Measurements from ENCODE around the gene LIMA1.
A peak's percentile ranks its signal among the peaks of the same experiment; 100 is the strongest.

DNA sequence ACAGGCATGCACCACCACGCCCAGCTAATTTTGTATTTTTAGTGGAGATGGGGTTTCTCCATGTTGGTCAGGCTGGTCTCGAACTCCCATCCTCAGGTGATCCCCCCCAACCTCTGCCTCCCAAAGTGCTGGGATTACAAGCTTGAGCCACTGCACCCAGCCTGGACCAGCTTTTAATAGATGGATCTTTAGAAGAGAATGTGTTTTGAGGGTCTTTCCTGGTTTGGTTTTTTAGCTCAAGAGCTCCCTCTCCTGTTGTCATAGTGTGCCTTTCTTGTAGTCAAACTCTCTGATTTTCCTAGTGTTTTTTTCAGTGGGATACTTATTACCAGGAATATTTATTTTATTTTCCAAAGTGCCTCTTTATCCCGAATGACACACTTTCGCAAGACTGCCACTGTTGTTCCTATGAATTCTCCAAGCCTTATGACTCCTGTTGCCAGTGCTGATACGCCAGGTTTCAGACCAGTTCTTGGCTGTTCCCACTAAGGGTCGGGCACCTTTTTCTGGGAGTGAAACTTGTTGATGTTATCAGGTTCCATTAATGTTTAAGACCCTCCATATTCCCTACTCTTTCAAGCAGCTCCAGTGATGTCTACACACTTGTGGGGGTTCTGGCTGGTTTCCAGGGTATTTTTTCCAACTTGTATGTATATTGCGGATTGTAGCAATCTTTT lies 31.5 kb upstream of the LIMA1 start:
- TF ChIP-seq POLR2AphosphoS5 (IDR thresholded peaks at IDR 0.05): no peak
- TF ChIP-seq, protein P1, sequence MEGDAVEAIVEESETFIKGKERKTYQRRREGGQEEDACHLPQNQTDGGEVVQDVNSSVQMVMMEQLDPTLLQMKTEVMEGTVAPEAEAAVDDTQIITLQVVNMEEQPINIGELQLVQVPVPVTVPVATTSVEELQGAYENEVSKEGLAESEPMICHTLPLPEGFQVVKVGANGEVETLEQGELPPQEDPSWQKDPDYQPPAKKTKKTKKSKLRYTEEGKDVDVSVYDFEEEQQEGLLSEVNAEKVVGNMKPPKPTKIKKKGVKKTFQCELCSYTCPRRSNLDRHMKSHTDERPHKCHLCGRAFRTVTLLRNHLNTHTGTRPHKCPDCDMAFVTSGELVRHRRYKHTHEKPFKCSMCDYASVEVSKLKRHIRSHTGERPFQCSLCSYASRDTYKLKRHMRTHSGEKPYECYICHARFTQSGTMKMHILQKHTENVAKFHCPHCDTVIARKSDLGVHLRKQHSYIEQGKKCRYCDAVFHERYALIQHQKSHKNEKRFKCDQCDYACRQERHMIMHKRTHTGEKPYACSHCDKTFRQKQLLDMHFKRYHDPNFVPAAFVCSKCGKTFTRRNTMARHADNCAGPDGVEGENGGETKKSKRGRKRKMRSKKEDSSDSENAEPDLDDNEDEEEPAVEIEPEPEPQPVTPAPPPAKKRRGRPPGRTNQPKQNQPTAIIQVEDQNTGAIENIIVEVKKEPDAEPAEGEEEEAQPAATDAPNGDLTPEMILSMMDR (IDR thresholded peaks at IDR 0.05): peak; percentile 45 to 57 (median 51)
- no peak for TF ChIP-seq POLR2A (IDR thresholded peaks at IDR 0.05; ENCODE audit: low read depth)
- TF ChIP-seq EP300 (IDR thresholded peaks at IDR 0.05): no peak
